Measurements from ENCODE around the gene RPRD1B. TPM values are rescaled to one million over a fixed set of nuclear protein-coding genes. Genes with fewer than 3 reads are reported as not detected.

RPRD1B gene
- total RNA-seq, 2 donors from 2014 or later, result 22.7 to 42.5 TPM

DNA sequence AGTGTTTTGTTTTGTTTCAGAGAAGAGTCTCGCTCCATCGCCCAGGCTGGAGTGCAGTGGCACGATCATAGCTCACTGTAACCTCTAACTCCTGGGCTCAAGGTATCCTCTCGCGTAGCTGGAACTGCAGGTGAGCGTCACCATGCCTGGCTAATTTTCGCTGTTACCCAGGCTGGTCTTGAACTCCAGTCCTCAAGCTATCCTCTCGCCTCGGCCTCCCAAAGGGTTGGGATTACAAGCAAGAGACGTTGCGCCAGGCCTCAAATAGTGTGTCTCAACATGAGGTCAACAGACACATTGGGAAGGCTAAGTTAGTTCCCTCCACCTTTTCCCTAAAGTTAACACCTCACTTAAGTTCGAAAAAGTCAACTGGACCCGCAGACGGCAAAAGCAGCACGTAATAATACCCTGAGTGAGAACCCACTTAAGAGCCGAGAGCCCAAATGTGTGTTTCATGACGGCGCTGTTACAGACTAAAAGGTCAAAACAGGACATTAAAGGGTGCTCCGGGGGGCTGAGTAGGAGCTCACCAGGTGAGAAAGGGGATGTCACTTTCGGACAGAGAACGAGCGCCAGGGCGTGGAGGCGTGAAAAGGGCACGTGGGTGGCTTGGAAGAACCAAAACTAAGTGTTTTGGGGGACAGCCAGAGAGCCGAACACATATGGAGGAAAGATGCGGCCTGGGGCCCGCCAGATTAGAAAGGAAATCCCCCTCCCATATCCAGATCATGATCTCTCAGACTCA lies 789 bp upstream of the RPRD1B start:
- H3K9ac ChIP-seq (ENCODE audit: low read depth in 2 of 2, low read length in 2 of 2), result peak overlapping the region; percentile 63 to 96
- no peaks in the 10 kb centered on the region for H3K9me3 ChIP-seq
- intact Hi-C loops (cut with DNase I), result no loop called here
- peak overlapping the region; percentile 88 for H3K27ac ChIP-seq
- peak; percentile 23 for DNase-seq
- no peaks in the 10 kb centered on the region for H3K27me3 ChIP-seq
- TF ChIP-seq, protein P1, sequence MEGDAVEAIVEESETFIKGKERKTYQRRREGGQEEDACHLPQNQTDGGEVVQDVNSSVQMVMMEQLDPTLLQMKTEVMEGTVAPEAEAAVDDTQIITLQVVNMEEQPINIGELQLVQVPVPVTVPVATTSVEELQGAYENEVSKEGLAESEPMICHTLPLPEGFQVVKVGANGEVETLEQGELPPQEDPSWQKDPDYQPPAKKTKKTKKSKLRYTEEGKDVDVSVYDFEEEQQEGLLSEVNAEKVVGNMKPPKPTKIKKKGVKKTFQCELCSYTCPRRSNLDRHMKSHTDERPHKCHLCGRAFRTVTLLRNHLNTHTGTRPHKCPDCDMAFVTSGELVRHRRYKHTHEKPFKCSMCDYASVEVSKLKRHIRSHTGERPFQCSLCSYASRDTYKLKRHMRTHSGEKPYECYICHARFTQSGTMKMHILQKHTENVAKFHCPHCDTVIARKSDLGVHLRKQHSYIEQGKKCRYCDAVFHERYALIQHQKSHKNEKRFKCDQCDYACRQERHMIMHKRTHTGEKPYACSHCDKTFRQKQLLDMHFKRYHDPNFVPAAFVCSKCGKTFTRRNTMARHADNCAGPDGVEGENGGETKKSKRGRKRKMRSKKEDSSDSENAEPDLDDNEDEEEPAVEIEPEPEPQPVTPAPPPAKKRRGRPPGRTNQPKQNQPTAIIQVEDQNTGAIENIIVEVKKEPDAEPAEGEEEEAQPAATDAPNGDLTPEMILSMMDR (IDR thresholded peaks at IDR 0.05), result no peak
- H3K36me3 ChIP-seq, result no peaks in the 10 kb centered on the region
- H3K4me3 ChIP-seq, result peak overlapping the region; percentile 99
- peaks cover 6% of the 10 kb centered on the region for H3K4me1 ChIP-seq

- DNase-seq, result peak; percentile 35
- Histone ChIP-seq H3K4me3 (peak overlapping the region; percentile 99), H3K9ac (ENCODE audit: low read depth in 2 of 2, low read length in 2 of 2) (peak overlapping the region; percentile 89 to 96), H3K27ac (peak overlapping the region; percentile 88), H3K36me3 (no peaks in the 10 kb centered on the region), H3K4me1 (peaks cover 8% of the 10 kb centered on the region), H3K9me3 (no peaks in the 10 kb centered on the region), H3K27me3 (no peaks in the 10 kb centered on the region)
- TF ChIP-seq, protein P1 (IDR thresholded peaks at IDR 0.05), result no peak
- intact Hi-C loops (cut with DNase I), result no loop called here
Measured at GRCh38 chr20:38034108-38034649, 633 bp downstream of the RPRD1B start.

- TF ChIP-seq, protein P1 (IDR thresholded peaks at IDR 0.05), result no peak
- Histone ChIP-seq H3K4me1 (peaks cover 8% of the 10 kb centered on the region), H3K9ac (ENCODE audit: low read depth in 2 of 2, low read length in 2 of 2) (peak overlapping the region; percentile 89 to 96), H3K27ac (no peak overlapping the region), H3K4me3 (no peak overlapping the region), H3K9me3 (no peaks in the 10 kb centered on the region), H3K27me3 (no peaks in the 10 kb centered on the region), H3K36me3 (no peaks in the 10 kb centered on the region)
- DNase-seq, result no peak
- intact Hi-C loops (cut with DNase I), result no loop called here
Measured at GRCh38 chr20:38034961-38035360, 1.4 kb downstream of the RPRD1B start.

DNA sequence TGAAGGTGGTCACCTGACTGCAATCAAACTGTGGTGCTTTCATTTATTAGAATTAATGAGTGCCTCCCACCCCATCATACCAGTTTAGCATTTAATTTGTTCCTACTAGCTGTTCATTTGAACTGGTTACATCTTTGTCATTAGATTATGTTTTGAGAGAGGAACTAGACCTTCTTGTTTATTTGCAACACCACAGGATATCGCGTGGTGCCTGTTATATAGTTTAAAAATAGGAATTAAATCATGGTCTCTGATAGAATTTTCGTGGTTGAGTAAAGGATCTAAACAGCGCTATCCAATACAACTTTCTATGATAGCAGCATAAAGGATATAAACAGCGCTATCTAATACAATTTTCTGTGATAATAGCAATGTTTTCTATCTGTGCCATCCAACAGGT lies 2.8 kb downstream of the RPRD1B start:
- intact Hi-C loops (cut with DNase I), result no loop called here
- no peak overlapping the region for H3K27ac ChIP-seq
- TF ChIP-seq, protein P1 (IDR thresholded peaks at IDR 0.05), result no peak
- H3K4me1 ChIP-seq, result peaks cover 8% of the 10 kb centered on the region
- H3K36me3 ChIP-seq, result peaks cover 3% of the 10 kb centered on the region
- H3K9me3 ChIP-seq, result no peaks in the 10 kb centered on the region
- H3K27me3 ChIP-seq, result no peaks in the 10 kb centered on the region
- no peak for DNase-seq
- H3K9ac ChIP-seq (ENCODE audit: low read depth in 2 of 2, low read length in 2 of 2), result no peak overlapping the region
- no peak overlapping the region for H3K4me3 ChIP-seq

- Histone ChIP-seq H3K4me1 (peaks cover 3% of the 10 kb centered on the region), H3K9ac (ENCODE audit: low read depth in 2 of 2, low read length in 2 of 2) (no peak overlapping the region), H3K36me3 (peaks cover 3% of the 10 kb centered on the region), H3K27ac (no peak overlapping the region), H3K27me3 (no peaks in the 10 kb centered on the region), H3K4me3 (no peak overlapping the region), H3K9me3 (no peaks in the 10 kb centered on the region)
- no peak for DNase-seq
- intact Hi-C loops (cut with DNase I), result no loop called here
- TF ChIP-seq, protein P1 (IDR thresholded peaks at IDR 0.05), result no peak
Measured at GRCh38 chr20:38040276-38040675, 6.7 kb downstream of the RPRD1B start.

Data from colonic mucosa (tissue), 4 donors.